Fibroblast of lung (primary cell): ENCODE data around the gene ZNF75A.

ENCODE experiments used
- CTCF ChIP-seq, 2 donors: IDR thresholded peaks in 1 of 2; conservative IDR thresholded peaks in 1 of 2; 1 replicate in 1 of 2; 2 replicates in 1 of 2; pipeline ENCODE4 v1.5.1; 2011 to 2012; ENCODE audit warnings: low read length in 2 of 2, control low read depth in 1 of 2, inconsistent platforms in 1 of 2, low read depth in 1 of 2, mild to moderate bottlenecking in 1 of 2
- EZH2 ChIP-seq: IDR thresholded peaks from 2 replicates; pipeline ENCODE4 v1.5.1; 2012; ENCODE audit warnings: low read length, control low read depth, mild to moderate bottlenecking; ENCODE audit errors: missing control alignments

GRCh38 chr16:3281222-3281820 lies 24.0 kb upstream of the ZNF75A start:
- TF ChIP-seq CTCF (conservative IDR thresholded peaks at IDR 0.05 in 1 of 2, IDR thresholded peaks at IDR 0.05 in 1 of 2; ENCODE audit: low read depth in 1 of 2, low read length in 2 of 2) (no peak), EZH2 (no peak)
